K562 (cell line): ENCODE results near the gene COL20A1. TPM values are rescaled to one million over a fixed set of nuclear protein-coding genes. Genes with fewer than 3 reads are reported as not detected.

Experiments used
- HNRNPUL1 ChIP-seq: fragments of 200-400 bp; formaldehyde crosslinking; IDR thresholded peaks from 2 replicates; pipeline ENCODE4 v1.6.1; 2017; ENCODE audit warnings: low read length
- KAT7 ChIP-seq: sonication (generic); formaldehyde crosslinking; IDR thresholded peaks from 2 replicates; pipeline ENCODE4 v1.8.0; 2022; ENCODE audit warnings: missing genetic modification reagents, mild to moderate bottlenecking, borderline replicate concordance
- POLR2G ChIP-seq: fragments of 200-400 bp; formaldehyde crosslinking; IDR thresholded peaks from 2 replicates; pipeline ENCODE4 v1.6.1; 2017; ENCODE audit warnings: low read depth, mild to moderate bottlenecking, antibody characterized with exemption, low read length, moderate library complexity
- RBFOX2 ChIP-seq: fragments of 200-400 bp; formaldehyde crosslinking; IDR thresholded peaks from 2 replicates; pipeline ENCODE4 v1.6.1; 2017; ENCODE audit warnings: low read depth, mild to moderate bottlenecking, low read length, moderate library complexity
- SUPT5H ChIP-seq: fragments of 450-650 bp; IDR thresholded peaks from 2 replicates; pipeline ENCODE4 v1.6.1; 2016
- ZBTB17 ChIP-seq: fragments of 450-650 bp; formaldehyde crosslinking; IDR thresholded peaks from 2 replicates; pipeline ENCODE4 v1.4.0; 2020; ENCODE audit warnings: mild to moderate bottlenecking
- ZFP30 ChIP-seq: fragments of 250-450 bp; sonication (Bioruptor Pico); IDR thresholded peaks from 2 replicates; pipeline ENCODE4 v1.8.0; 2022; ENCODE audit warnings: moderate library complexity, mild to moderate bottlenecking, inconsistent platforms, borderline replicate concordance
- ZNF165 ChIP-seq: fragments of 250-450 bp; sonication (Bioruptor Pico); IDR thresholded peaks from 2 replicates; pipeline ENCODE4 v1.4.0; 2020; ENCODE audit warnings: borderline replicate concordance
- polyA plus RNA-seq, 8 experiments: library from polyadenylated mRNA; depleted of rRNA in 4 of 8; stranded (reverse) in 5 of 8; unstranded in 3 of 8; fragments of >200 nt; fragmentation: Nextera tagmentation in 2 of 8; fragmentation: Illumina TruSeq in 1 of 8; extraction: Ambion mirVana in 2 of 8; extraction: Trizol in 1 of 8; gene quantifications; 2 replicates each; pipeline versions ENCODE4 v1.2.1 to v1.2.3, GENCODE V29; 2011 to 2014; ENCODE audit warnings: inconsistent platforms in 1 of 8, missing spikeins in 1 of 8
- total RNA-seq, 7 experiments: library from RNA; depleted of rRNA in 6 of 7; stranded (reverse); fragments of >200 nt in 6 of 7; fragmentation: Illumina TruSeq in 2 of 7; extraction: Trizol in 2 of 7; gene quantifications; 2 replicates each; pipeline versions ENCODE4 v1.2.1 to v1.2.3, GENCODE V29; 2011 to 2021; ENCODE audit warnings: low replicate concordance in 1 of 7
- TF ChIP-seq, protein P1 (sequence below): fragments of 250-450 bp; sonication (Bioruptor Pico); IDR thresholded peaks from 2 replicates; pipeline ENCODE4 v1.4.0; 2020; ENCODE audit warnings: mild to moderate bottlenecking
- TF ChIP-seq, protein P2 (sequence below), 3 experiments: IDR thresholded peaks in 2 of 3; conservative IDR thresholded peaks in 1 of 3; 2 replicates each; pipeline ENCODE4 v1.5.1; 2011 to 2012; ENCODE audit warnings: low read length in 3 of 3, mild to moderate bottlenecking in 3 of 3, control low read depth in 2 of 3, improper control_type of control experiment in 1 of 3, inconsistent platforms in 1 of 3, low read depth in 1 of 3, mixed read lengths in 1 of 3, moderate library complexity in 1 of 3; ENCODE audit not compliant: insufficient read depth in 2 of 3
- TF ChIP-seq, protein P3 (sequence below): fragments of 250-450 bp; sonication (Bioruptor Pico); IDR thresholded peaks from 2 replicates; pipeline ENCODE4 v1.5.0; 2020; ENCODE audit warnings: mild to moderate bottlenecking, borderline replicate concordance
- TF ChIP-seq, protein P4 (sequence below), 2 experiments: IDR thresholded peaks; 2 replicates each; pipeline ENCODE4 v1.6.1; 2011; ENCODE audit warnings: borderline replicate concordance in 1 of 2, control low read depth in 1 of 2, low read depth in 1 of 2, low read length in 1 of 2, mild to moderate bottlenecking in 1 of 2, mixed read lengths in 1 of 2, moderate library complexity in 1 of 2; ENCODE audit not compliant: insufficient read depth in 1 of 2, insufficient read length in 1 of 2, poor library complexity in 1 of 2, severe bottlenecking in 1 of 2; ENCODE audit errors: extremely low read depth in 1 of 2
- TF ChIP-seq, protein P5 (sequence below): IDR thresholded peaks from 2 replicates; pipeline ENCODE4 v1.6.1; 2012; ENCODE audit warnings: low read depth, low read length, improper control_type of control experiment, borderline replicate concordance
- TF ChIP-seq, protein P6 (sequence below): fragments of 450-650 bp; IDR thresholded peaks from 2 replicates; pipeline ENCODE4 v1.7.1; 2018; ENCODE audit warnings: mild to moderate bottlenecking, low read depth; ENCODE audit not compliant: partially characterized antibody

COL20A1 gene
- total and polyA plus RNA-seq, 9 of the 15 experiments (the other 6 are each of a cell fraction or from before 2014, with no cell fraction given) = not detected

DNA sequence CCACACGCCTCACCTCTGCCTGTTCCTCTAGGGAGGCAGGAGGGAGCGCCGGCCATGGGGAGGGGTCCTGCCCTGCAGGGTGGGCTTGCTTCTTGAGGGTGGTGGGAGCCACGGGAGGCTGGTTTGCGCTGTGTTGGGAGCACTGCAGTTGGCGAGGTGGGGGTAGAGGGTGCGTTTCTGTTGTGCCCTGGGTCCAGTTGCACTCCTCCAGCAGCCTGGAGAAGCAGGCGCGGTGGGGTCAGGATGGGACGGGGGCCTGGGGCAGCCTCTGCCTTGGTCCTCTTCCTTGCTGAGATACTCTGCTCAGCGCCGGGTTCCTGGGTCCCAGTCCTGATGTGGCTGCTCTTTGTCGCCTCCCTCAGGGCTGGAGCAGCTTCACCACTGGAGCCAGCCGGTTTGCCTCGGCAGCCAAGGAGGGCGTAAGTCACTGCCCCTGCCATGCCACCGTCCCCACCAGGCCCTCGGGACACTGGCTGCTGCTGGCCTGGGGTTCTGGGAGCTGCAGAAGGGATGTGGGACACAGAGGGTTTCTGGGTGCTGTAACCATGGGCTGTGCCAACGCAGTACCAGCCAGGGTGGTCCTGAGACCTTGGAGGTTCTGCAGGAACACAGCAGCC is 11.9 kb upstream of the COL20A1 start (continued):
- TF ChIP-seq KAT7 (CRISPR knock-in tag) (no peak), ZBTB17 (no peak), SUPT5H (peak; percentile 24; the same call in 1 of the 2 replicates), HNRNPUL1 (no peak), POLR2G (peak; percentile 47; the same call in 1 of the 2 replicates), ZNF165 (CRISPR knock-in tag) (no peak), RBFOX2 (peak; percentile 40; the same call in 1 of the 2 replicates), ZFP30 (CRISPR knock-in tag) (no peak)
- TF ChIP-seq, protein P1, sequence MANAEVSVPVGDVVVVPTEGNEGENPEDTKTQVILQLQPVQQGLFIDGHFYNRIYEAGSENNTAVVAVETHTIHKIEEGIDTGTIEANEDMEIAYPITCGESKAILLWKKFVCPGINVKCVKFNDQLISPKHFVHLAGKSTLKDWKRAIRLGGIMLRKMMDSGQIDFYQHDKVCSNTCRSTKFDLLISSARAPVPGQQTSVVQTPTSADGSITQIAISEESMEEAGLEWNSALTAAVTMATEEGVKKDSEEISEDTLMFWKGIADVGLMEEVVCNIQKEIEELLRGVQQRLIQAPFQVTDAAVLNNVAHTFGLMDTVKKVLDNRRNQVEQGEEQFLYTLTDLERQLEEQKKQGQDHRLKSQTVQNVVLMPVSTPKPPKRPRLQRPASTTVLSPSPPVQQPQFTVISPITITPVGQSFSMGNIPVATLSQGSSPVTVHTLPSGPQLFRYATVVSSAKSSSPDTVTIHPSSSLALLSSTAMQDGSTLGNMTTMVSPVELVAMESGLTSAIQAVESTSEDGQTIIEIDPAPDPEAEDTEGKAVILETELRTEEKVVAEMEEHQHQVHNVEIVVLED (CRISPR knock-in tag) = no peak
- TF ChIP-seq, protein P2, sequence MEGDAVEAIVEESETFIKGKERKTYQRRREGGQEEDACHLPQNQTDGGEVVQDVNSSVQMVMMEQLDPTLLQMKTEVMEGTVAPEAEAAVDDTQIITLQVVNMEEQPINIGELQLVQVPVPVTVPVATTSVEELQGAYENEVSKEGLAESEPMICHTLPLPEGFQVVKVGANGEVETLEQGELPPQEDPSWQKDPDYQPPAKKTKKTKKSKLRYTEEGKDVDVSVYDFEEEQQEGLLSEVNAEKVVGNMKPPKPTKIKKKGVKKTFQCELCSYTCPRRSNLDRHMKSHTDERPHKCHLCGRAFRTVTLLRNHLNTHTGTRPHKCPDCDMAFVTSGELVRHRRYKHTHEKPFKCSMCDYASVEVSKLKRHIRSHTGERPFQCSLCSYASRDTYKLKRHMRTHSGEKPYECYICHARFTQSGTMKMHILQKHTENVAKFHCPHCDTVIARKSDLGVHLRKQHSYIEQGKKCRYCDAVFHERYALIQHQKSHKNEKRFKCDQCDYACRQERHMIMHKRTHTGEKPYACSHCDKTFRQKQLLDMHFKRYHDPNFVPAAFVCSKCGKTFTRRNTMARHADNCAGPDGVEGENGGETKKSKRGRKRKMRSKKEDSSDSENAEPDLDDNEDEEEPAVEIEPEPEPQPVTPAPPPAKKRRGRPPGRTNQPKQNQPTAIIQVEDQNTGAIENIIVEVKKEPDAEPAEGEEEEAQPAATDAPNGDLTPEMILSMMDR (IDR thresholded peaks at IDR 0.05 in 2 of 3, conservative IDR thresholded peaks at IDR 0.05 in 1 of 3; ENCODE audit: insufficient read depth in 2 of 3, low read depth in 1 of 3, low read length in 3 of 3) = peak; percentile 32 to 52 (median 37); a peak in 3 of 6 replicates
- TF ChIP-seq, protein P3, sequence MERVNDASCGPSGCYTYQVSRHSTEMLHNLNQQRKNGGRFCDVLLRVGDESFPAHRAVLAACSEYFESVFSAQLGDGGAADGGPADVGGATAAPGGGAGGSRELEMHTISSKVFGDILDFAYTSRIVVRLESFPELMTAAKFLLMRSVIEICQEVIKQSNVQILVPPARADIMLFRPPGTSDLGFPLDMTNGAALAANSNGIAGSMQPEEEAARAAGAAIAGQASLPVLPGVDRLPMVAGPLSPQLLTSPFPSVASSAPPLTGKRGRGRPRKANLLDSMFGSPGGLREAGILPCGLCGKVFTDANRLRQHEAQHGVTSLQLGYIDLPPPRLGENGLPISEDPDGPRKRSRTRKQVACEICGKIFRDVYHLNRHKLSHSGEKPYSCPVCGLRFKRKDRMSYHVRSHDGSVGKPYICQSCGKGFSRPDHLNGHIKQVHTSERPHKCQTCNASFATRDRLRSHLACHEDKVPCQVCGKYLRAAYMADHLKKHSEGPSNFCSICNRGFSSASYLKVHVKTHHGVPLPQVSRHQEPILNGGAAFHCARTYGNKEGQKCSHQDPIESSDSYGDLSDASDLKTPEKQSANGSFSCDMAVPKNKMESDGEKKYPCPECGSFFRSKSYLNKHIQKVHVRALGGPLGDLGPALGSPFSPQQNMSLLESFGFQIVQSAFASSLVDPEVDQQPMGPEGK = no peak
- TF ChIP-seq, protein P4, sequence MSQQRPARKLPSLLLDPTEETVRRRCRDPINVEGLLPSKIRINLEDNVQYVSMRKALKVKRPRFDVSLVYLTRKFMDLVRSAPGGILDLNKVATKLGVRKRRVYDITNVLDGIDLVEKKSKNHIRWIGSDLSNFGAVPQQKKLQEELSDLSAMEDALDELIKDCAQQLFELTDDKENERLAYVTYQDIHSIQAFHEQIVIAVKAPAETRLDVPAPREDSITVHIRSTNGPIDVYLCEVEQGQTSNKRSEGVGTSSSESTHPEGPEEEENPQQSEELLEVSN (IDR thresholded peaks at IDR 0.05; ENCODE audit: borderline replicate concordance in 1 of 2, extremely low read depth in 1 of 2, insufficient read depth in 1 of 2, insufficient read length in 1 of 2, low read depth in 1 of 2, low read length in 1 of 2, poor library complexity in 1 of 2, severe bottlenecking in 1 of 2) = no peak
- TF ChIP-seq, protein P5, sequence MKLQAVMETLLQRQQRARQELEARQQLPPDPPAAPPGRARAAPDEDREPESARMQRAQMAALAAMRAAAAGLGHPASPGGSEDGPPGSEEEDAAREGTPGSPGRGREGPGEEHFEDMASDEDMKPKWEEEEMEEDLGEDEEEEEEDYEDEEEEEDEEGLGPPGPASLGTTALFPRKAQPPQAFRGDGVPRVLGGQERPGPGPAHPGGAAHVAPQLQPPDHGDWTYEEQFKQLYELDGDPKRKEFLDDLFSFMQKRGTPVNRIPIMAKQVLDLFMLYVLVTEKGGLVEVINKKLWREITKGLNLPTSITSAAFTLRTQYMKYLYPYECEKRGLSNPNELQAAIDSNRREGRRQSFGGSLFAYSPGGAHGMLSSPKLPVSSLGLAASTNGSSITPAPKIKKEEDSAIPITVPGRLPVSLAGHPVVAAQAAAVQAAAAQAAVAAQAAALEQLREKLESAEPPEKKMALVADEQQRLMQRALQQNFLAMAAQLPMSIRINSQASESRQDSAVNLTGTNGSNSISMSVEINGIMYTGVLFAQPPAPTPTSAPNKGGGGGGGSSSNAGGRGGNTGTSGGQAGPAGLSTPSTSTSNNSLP = no peak
- TF ChIP-seq, protein P6, sequence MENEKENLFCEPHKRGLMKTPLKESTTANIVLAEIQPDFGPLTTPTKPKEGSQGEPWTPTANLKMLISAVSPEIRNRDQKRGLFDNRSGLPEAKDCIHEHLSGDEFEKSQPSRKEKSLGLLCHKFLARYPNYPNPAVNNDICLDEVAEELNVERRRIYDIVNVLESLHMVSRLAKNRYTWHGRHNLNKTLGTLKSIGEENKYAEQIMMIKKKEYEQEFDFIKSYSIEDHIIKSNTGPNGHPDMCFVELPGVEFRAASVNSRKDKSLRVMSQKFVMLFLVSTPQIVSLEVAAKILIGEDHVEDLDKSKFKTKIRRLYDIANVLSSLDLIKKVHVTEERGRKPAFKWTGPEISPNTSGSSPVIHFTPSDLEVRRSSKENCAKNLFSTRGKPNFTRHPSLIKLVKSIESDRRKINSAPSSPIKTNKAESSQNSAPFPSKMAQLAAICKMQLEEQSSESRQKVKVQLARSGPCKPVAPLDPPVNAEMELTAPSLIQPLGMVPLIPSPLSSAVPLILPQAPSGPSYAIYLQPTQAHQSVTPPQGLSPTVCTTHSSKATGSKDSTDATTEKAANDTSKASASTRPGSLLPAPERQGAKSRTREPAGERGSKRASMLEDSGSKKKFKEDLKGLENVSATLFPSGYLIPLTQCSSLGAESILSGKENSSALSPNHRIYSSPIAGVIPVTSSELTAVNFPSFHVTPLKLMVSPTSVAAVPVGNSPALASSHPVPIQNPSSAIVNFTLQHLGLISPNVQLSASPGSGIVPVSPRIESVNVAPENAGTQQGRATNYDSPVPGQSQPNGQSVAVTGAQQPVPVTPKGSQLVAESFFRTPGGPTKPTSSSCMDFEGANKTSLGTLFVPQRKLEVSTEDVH = no peak
- TF ChIP-seq, all 486 proteins: peak for 4
